ENCODE data around the gene ITLN1. TPM values are rescaled to one million over a fixed set of nuclear protein-coding genes. Genes with fewer than 3 reads are reported as not detected.

The ITLN1 gene
- total and polyA plus RNA-seq, 2 experiments from 2014 or later: 9.0 to 34.9 TPM

- no peaks in the 10 kb centered on the region for H3K79me2 ChIP-seq
- H3K4me2 ChIP-seq: no peak overlapping the region
- no peaks in the 10 kb centered on the region for H3K27me3 ChIP-seq
- H2AFZ ChIP-seq: no peak overlapping the region
- DNase-seq (ENCODE audit: low spot score): no peak
- H3K36me3 ChIP-seq (replicated peaks; ENCODE audit: insufficient read depth, low read depth): no peaks in the 10 kb centered on the region
- H3K4me1 ChIP-seq (ENCODE audit: insufficient read depth): peaks cover 5% of the 10 kb centered on the region
- H4K20me1 ChIP-seq (ENCODE audit: insufficient read depth, poor library complexity, severe bottlenecking): no peaks in the 10 kb centered on the region
- H3K4me3 ChIP-seq: no peak overlapping the region
- TF ChIP-seq CTCF (IDR thresholded peaks at IDR 0.05; ENCODE audit: poor library complexity) (no peak), EZH2 (IDR thresholded peaks at IDR 0.05; ENCODE audit: borderline replicate concordance) (no peak), EZH2phosphoT487 (IDR thresholded peaks at IDR 0.05; ENCODE audit: low read depth, severe bottlenecking, unreplicated experiment) (no peak)
- WGBS (ENCODE audit: low lambda C conversion rate, missing lambda C conversion rate): 96% methylated on average over 7 of the region's 7 CpGs
- H3K9me3 ChIP-seq (ENCODE audit: low read depth): no peaks in the 10 kb centered on the region
- H3K9me2 ChIP-seq (replicated peaks; ENCODE audit: insufficient read depth): no peaks in the 10 kb centered on the region
- no peak overlapping the region for H3K27ac ChIP-seq
These were observed 46.1 kb downstream of the ITLN1 start for GRCh38 chr1:160838888-160839287.

GRCh38 chr1:160837558-160838205, 47.3 kb downstream of the ITLN1 start:
- Histone ChIP-seq H3K4me1 (ENCODE audit: insufficient read depth) (peaks cover 5% of the 10 kb centered on the region), H3K9me2 (replicated peaks; ENCODE audit: insufficient read depth) (no peaks in the 10 kb centered on the region), H3K36me3 (replicated peaks; ENCODE audit: insufficient read depth, low read depth) (no peaks in the 10 kb centered on the region), H3K27ac (no peak overlapping the region), H3K9me3 (ENCODE audit: low read depth) (no peaks in the 10 kb centered on the region), H3K27me3 (no peaks in the 10 kb centered on the region), H3K4me2 (no peak overlapping the region), H4K20me1 (ENCODE audit: insufficient read depth, poor library complexity, severe bottlenecking) (no peaks in the 10 kb centered on the region), H3K4me3 (no peak overlapping the region), H2AFZ (no peak overlapping the region), H3K79me2 (no peaks in the 10 kb centered on the region)
- 93% methylated on average over 9 of the region's 9 CpGs for WGBS (ENCODE audit: low lambda C conversion rate, missing lambda C conversion rate)
- no peak for DNase-seq (ENCODE audit: low spot score)
- no peak for TF ChIP-seq EZH2phosphoT487 (IDR thresholded peaks at IDR 0.05; ENCODE audit: low read depth, severe bottlenecking, unreplicated experiment)
- no peak for TF ChIP-seq CTCF (IDR thresholded peaks at IDR 0.05; ENCODE audit: poor library complexity)
- TF ChIP-seq EZH2 (IDR thresholded peaks at IDR 0.05; ENCODE audit: borderline replicate concordance): no peak

- no peak for TF ChIP-seq EZH2phosphoT487 (IDR thresholded peaks at IDR 0.05; ENCODE audit: low read depth, severe bottlenecking, unreplicated experiment)
- no peak for TF ChIP-seq CTCF (IDR thresholded peaks at IDR 0.05; ENCODE audit: poor library complexity)
- H3K4me2 ChIP-seq: no peak overlapping the region
- H3K4me3 ChIP-seq: no peak overlapping the region
- H3K79me2 ChIP-seq: no peaks in the 10 kb centered on the region
- H3K9me3 ChIP-seq (ENCODE audit: low read depth): no peaks in the 10 kb centered on the region
- H4K20me1 ChIP-seq (ENCODE audit: insufficient read depth, poor library complexity, severe bottlenecking): no peaks in the 10 kb centered on the region
- no peaks in the 10 kb centered on the region for H3K36me3 ChIP-seq (replicated peaks; ENCODE audit: insufficient read depth, low read depth)
- WGBS (ENCODE audit: low lambda C conversion rate, missing lambda C conversion rate): 61% methylated on average over 4 of the region's 4 CpGs
- peak overlapping the region; percentile 45 for H2AFZ ChIP-seq
- DNase-seq (ENCODE audit: low spot score): no peak
- H3K27ac ChIP-seq: no peak overlapping the region
- no peaks in the 10 kb centered on the region for H3K27me3 ChIP-seq
- no peaks in the 10 kb centered on the region for H3K9me2 ChIP-seq (replicated peaks; ENCODE audit: insufficient read depth)
- H3K4me1 ChIP-seq (ENCODE audit: insufficient read depth): peaks cover 5% of the 10 kb centered on the region
These were observed 47.9 kb downstream of the ITLN1 start for GRCh38 chr1:160836981-160837557.

Measured in hepatocyte (in vitro differentiated cells).